OCI-LY3 (cell line): Measurements from ENCODE around the gene IKZF2.

Source experiments
- H2AFZ ChIP-seq: fragments of 200-600, 300-600 bp; shearing (Covaris generic); 2 replicates; pipeline ENCODE4 v1.6.0; 2014; ENCODE audit warnings: antibody characterized with exemption, low read depth, low read length
- H3K27ac ChIP-seq: fragments of 200-600, 300-600 bp; sonication (generic); 2 replicates; pipeline ENCODE4 v1.5.1; 2014; ENCODE audit warnings: mild to moderate bottlenecking, low read length, moderate library complexity, mixed read lengths
- H3K27me3 ChIP-seq: fragments of 200-600, 300-600 bp; sonication (generic); 2 replicates; pipeline ENCODE4 v1.6.1; 2014; ENCODE audit warnings: low read depth, low read length, mixed read lengths
- H3K36me3 ChIP-seq: fragments of 200-600, 300-600 bp; sonication (generic); replicated peaks from 2 replicates; pipeline ENCODE3; 2014; ENCODE audit warnings: low read depth, low read length, mixed read lengths
- H3K4me1 ChIP-seq: fragments of 300-600, 200-600 bp; sonication (generic); 2 replicates; pipeline ENCODE4 v1.6.1; 2014; ENCODE audit warnings: low read length, mixed read lengths
- H3K4me2 ChIP-seq: fragments of 200-600, 300-600 bp; sonication (generic); 2 replicates; pipeline ENCODE4 v1.6.1; 2014; ENCODE audit warnings: low read length, mixed read lengths
- H3K4me3 ChIP-seq: fragments of 300-600, 200-600 bp; sonication (generic); 2 replicates; pipeline ENCODE4 v1.5.1; 2014; ENCODE audit warnings: antibody characterized with exemption, mild to moderate bottlenecking, low read length, moderate library complexity
- H3K79me2 ChIP-seq: fragments of 300-600, 200-600 bp; shearing (Covaris generic); 2 replicates; pipeline ENCODE4 v1.6.1; 2014; ENCODE audit warnings: mild to moderate bottlenecking, low read length, mixed read lengths
- H3K9ac ChIP-seq: fragments of 300-600, 200-600 bp; shearing (Covaris generic); 2 replicates; pipeline ENCODE4 v1.6.0; 2014; ENCODE audit warnings: mild to moderate bottlenecking, low read length, moderate library complexity
- H3K9me3 ChIP-seq: fragments of 200-600, 300-600 bp; shearing (Covaris generic); 2 replicates; pipeline ENCODE4 v1.6.1; 2014; ENCODE audit warnings: low read length, mixed read lengths; ENCODE audit not compliant: insufficient read depth
- H4K20me1 ChIP-seq: fragments of 200-600, 300-600 bp; sonication (generic); 2 replicates; pipeline ENCODE4 v1.6.1; 2016; ENCODE audit warnings: low read length, mixed read lengths; ENCODE audit not compliant: insufficient read depth
- EZH2phosphoT487 ChIP-seq: fragments of 200-600 bp; shearing (Covaris generic); IDR thresholded peaks from 2 replicates; pipeline ENCODE4 v1.6.1; 2018; ENCODE audit warnings: antibody characterized with exemption, mixed run types, low read depth
- TF ChIP-seq, protein P1 (sequence below): fragments of 200-600, 300-600 bp; sonication (generic); IDR thresholded peaks from 2 replicates; pipeline ENCODE4 v1.5.1; 2014; ENCODE audit warnings: antibody characterized with exemption, low read length, low read depth

The IKZF2 gene

DNA sequence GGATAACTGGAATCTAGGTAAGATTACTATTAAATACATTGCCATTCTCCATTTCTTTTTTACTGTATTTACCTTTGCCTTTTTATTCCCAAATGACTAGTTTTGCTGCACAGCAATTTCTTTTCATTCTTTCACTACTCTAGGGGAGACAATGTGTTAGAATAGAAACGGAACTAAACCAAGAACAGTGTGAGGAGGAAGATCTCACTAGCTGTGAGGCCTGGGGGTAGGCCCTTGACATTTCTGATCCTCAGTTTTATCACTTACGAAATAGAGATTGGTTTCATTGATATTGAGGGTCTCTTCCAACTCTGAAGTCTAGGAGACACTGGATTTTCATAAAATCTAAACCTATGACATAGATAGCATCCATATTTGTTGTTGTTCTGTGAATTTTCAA, 191.1 kb downstream of the IKZF2 start:
- H2AFZ ChIP-seq, result no peak overlapping the region
- H3K27me3 ChIP-seq, result no peaks in the 10 kb centered on the region
- no peak overlapping the region for H3K4me2 ChIP-seq
- H3K9ac ChIP-seq, result no peak overlapping the region
- no peaks in the 10 kb centered on the region for H3K9me3 ChIP-seq
- no peak overlapping the region for H3K27ac ChIP-seq
- H4K20me1 ChIP-seq, result no peaks in the 10 kb centered on the region
- H3K36me3 ChIP-seq, result no peaks in the 10 kb centered on the region
- no peaks in the 10 kb centered on the region for H3K79me2 ChIP-seq
- H3K4me3 ChIP-seq, result no peak overlapping the region
- no peaks in the 10 kb centered on the region for H3K4me1 ChIP-seq
- TF ChIP-seq, protein P1, sequence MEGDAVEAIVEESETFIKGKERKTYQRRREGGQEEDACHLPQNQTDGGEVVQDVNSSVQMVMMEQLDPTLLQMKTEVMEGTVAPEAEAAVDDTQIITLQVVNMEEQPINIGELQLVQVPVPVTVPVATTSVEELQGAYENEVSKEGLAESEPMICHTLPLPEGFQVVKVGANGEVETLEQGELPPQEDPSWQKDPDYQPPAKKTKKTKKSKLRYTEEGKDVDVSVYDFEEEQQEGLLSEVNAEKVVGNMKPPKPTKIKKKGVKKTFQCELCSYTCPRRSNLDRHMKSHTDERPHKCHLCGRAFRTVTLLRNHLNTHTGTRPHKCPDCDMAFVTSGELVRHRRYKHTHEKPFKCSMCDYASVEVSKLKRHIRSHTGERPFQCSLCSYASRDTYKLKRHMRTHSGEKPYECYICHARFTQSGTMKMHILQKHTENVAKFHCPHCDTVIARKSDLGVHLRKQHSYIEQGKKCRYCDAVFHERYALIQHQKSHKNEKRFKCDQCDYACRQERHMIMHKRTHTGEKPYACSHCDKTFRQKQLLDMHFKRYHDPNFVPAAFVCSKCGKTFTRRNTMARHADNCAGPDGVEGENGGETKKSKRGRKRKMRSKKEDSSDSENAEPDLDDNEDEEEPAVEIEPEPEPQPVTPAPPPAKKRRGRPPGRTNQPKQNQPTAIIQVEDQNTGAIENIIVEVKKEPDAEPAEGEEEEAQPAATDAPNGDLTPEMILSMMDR, result no peak

DNA sequence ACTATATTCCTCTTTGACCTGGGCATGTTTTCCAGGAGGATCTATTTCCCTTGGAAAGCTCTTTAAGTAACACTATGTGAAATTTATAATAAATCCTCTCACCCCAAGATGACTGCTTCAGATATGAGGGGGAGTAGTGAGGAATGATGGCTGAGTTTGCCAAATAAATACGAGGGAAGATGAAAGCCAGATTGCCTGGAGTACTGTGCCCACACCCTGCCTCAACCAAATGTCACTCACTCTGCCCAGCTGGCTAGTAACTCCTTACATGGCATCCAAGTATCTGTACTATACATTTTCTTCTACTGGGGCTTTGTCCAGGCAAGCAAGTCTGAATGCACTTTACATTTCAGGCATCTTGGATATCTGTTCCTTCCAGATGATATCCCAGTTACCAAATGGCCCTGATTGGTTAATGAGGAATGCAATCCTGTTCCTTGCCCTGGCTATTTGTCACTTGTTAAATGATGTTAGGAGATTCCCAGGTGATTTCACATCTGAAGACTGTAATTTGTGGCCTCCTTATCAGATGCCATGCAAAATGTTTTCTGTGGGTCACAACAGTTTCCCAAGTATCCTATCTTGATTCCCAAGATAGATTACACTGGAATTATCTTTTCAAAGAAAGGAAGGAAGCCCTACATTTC, 191.8 kb downstream of the IKZF2 start:
- H2AFZ ChIP-seq, result no peak overlapping the region
- no peak overlapping the region for H3K27ac ChIP-seq
- no peaks in the 10 kb centered on the region for H3K4me1 ChIP-seq
- H3K4me2 ChIP-seq, result no peak overlapping the region
- TF ChIP-seq, protein P1, result no peak
- TF ChIP-seq EZH2phosphoT487, result no peak
- H3K4me3 ChIP-seq, result no peak overlapping the region
- no peaks in the 10 kb centered on the region for H3K36me3 ChIP-seq
- H4K20me1 ChIP-seq, result no peaks in the 10 kb centered on the region
- H3K27me3 ChIP-seq, result no peaks in the 10 kb centered on the region
- H3K79me2 ChIP-seq, result no peaks in the 10 kb centered on the region
- no peaks in the 10 kb centered on the region for H3K9me3 ChIP-seq
- no peak overlapping the region for H3K9ac ChIP-seq

DNA sequence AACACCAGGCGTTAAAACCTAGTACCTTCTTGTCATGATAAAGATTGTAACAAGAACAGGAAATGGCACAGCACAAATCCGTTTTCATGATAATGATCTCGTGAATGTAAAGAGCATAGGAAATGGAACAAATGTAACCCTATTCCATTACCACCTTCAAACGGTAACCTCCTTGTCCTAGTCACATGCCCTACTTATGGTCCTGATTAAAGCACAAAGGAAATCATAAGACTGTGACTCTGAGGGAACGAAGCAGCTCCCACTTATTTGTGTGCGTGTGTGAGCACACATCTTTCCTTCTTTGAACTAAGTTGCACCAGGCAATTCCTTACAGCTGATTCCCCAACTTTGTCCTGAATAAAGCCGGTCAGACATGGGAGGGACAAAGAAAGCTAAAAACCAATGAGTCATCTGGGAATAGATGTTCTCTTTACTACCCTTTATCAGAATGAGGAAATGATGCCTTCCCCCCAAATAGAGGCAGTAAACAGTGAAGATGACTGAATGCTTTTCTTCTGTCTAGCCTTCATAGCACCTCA, 192.6 kb downstream of the IKZF2 start:
- Histone ChIP-seq H3K4me1 (no peaks in the 10 kb centered on the region), H3K79me2 (no peaks in the 10 kb centered on the region), H3K4me3 (no peak overlapping the region), H2AFZ (no peak overlapping the region), H3K27me3 (no peaks in the 10 kb centered on the region), H3K27ac (no peak overlapping the region), H3K9ac (no peak overlapping the region), H4K20me1 (no peaks in the 10 kb centered on the region), H3K4me2 (no peak overlapping the region), H3K9me3 (no peaks in the 10 kb centered on the region), H3K36me3 (no peaks in the 10 kb centered on the region)
- TF ChIP-seq EZH2phosphoT487, result no peak
- TF ChIP-seq, protein P1, result no peak

DNA sequence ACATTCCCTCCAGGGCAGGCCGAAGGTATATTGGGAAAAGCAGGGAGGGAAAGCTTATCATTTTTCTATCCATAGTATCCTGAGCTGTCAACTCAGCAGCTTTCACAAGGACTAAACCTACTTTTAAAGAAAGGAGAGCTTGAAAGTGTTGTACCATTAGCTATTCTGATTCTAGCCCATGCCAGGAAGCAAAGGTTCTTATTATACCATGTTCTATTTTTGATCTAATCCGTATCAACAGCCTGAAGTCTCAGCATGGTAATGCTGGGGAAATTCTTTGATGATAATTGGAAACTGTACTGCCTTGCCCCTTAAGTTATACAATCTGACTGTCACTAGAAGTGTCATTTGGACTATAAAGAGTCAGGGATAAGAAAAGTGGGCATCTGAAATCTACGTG, 193.3 kb downstream of the IKZF2 start:
- Histone ChIP-seq H3K27ac (no peak overlapping the region), H3K4me1 (no peaks in the 10 kb centered on the region), H3K36me3 (no peaks in the 10 kb centered on the region), H3K4me2 (no peak overlapping the region), H3K4me3 (no peak overlapping the region), H3K9me3 (no peaks in the 10 kb centered on the region), H3K79me2 (no peaks in the 10 kb centered on the region), H3K27me3 (no peaks in the 10 kb centered on the region), H2AFZ (no peak overlapping the region), H4K20me1 (no peaks in the 10 kb centered on the region), H3K9ac (no peak overlapping the region)
- TF ChIP-seq, protein P1, result no peak
- no peak for TF ChIP-seq EZH2phosphoT487
